OCI-LY3 (cell line): ENCODE measurements around the gene PLCB1.

Source experiments
- EZH2phosphoT487 ChIP-seq: fragments of 200-600 bp; shearing (Covaris generic); IDR thresholded peaks from 2 replicates; pipeline ENCODE4 v1.6.1; 2018; ENCODE audit warnings: antibody characterized with exemption, mixed run types, low read depth
- TF ChIP-seq, protein P1 (sequence below): fragments of 200-600, 300-600 bp; sonication (generic); IDR thresholded peaks from 2 replicates; pipeline ENCODE4 v1.5.1; 2014; ENCODE audit warnings: antibody characterized with exemption, low read length, low read depth

DNA sequence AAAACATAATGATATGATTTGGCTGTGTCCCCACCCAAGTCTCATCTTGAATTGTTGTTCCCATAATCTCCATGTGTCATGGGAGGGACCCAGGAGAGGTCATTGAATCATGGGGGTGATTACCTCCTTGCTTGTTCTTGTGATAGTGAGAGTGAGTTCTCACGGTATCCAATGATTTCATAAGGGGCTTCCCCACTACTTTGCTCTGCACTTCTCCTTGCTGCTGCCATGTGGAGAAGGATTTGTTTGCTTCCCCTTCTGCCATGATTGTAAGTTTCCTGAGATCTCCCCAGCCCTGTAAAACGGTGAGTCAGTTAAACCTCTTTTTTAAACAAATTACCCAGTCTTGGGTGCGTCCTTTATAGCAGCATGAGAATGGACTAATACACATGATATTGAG is 780.0 kb downstream of the PLCB1 start:
- TF ChIP-seq, protein P1, sequence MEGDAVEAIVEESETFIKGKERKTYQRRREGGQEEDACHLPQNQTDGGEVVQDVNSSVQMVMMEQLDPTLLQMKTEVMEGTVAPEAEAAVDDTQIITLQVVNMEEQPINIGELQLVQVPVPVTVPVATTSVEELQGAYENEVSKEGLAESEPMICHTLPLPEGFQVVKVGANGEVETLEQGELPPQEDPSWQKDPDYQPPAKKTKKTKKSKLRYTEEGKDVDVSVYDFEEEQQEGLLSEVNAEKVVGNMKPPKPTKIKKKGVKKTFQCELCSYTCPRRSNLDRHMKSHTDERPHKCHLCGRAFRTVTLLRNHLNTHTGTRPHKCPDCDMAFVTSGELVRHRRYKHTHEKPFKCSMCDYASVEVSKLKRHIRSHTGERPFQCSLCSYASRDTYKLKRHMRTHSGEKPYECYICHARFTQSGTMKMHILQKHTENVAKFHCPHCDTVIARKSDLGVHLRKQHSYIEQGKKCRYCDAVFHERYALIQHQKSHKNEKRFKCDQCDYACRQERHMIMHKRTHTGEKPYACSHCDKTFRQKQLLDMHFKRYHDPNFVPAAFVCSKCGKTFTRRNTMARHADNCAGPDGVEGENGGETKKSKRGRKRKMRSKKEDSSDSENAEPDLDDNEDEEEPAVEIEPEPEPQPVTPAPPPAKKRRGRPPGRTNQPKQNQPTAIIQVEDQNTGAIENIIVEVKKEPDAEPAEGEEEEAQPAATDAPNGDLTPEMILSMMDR, result no peak
- TF ChIP-seq EZH2phosphoT487, result no peak
